Keratinocyte (primary cell): ENCODE results near the gene MOAP1. TPM values are rescaled to one million over a fixed set of nuclear protein-coding genes. Genes with fewer than 3 reads are reported as not detected.

Experiments used
- DNase-seq: peaks from one replicate; pipeline ENCODE4 v3.0.0-alpha.2; 2011; ENCODE audit warnings: low read depth, missing footprints, low spot score
- FAIRE-seq: peaks from 2 replicates; lab custom pipeline; 2011; peaks lifted over from hg19 to GRCh38; lab: Jason Lieb, UNC
- H2AFZ ChIP-seq: 2 replicates; pipeline ENCODE4 v1.6.0; 2012; ENCODE audit warnings: low read length, control low read depth, inconsistent platforms; ENCODE audit not compliant: control insufficient read depth
- H3K27ac ChIP-seq: 2 replicates; pipeline ENCODE4 v1.5.1; 2011; ENCODE audit warnings: low read length; ENCODE audit not compliant: control insufficient read depth, insufficient read depth
- H3K27me3 ChIP-seq: 3 replicates; pipeline ENCODE4 v1.6.0; 2011; ENCODE audit warnings: low read length; ENCODE audit not compliant: control insufficient read depth, insufficient read depth; ENCODE audit errors: extremely low read depth
- H3K36me3 ChIP-seq, 2 experiments: 2 replicates in 1 of 2; 3 replicates in 1 of 2; pipeline ENCODE4 v1.5.1; 2011; ENCODE audit warnings: low read length in 2 of 2, mild to moderate bottlenecking in 1 of 2; ENCODE audit not compliant: control insufficient read depth in 2 of 2, insufficient read depth in 2 of 2; ENCODE audit errors: extremely low read depth in 1 of 2
- H3K4me1 ChIP-seq: 3 replicates; pipeline ENCODE4 v1.5.1; 2011; ENCODE audit warnings: low read length; ENCODE audit not compliant: control insufficient read depth, insufficient read depth; ENCODE audit errors: extremely low read depth
- H3K4me2 ChIP-seq: 3 replicates; pipeline ENCODE4 v1.6.0; 2011; ENCODE audit warnings: low read depth, low read length; ENCODE audit not compliant: control insufficient read depth, insufficient read depth; ENCODE audit errors: extremely low read depth
- H3K4me3 ChIP-seq, 3 experiments: fragments of 200-600 bp in 1 of 3; sonication (generic) in 1 of 3; 2 replicates in 2 of 3; 3 replicates in 1 of 3; pipeline ENCODE4 v1.5.1; 2011 to 2016; ENCODE audit warnings: low read length in 3 of 3, mild to moderate bottlenecking in 3 of 3, control low read depth in 2 of 3, inconsistent platforms in 1 of 3, low read depth in 1 of 3, mixed read lengths in 1 of 3, mixed run types in 1 of 3, moderate library complexity in 1 of 3; ENCODE audit not compliant: control insufficient read depth in 2 of 3, insufficient read depth in 2 of 3; ENCODE audit errors: extremely low read depth in 1 of 3
- H3K79me2 ChIP-seq: 2 replicates; pipeline ENCODE4 v1.6.0; 2012; ENCODE audit warnings: low read length; ENCODE audit not compliant: control insufficient read depth, insufficient read depth
- H3K9ac ChIP-seq: 3 replicates; pipeline ENCODE4 v1.6.0; 2011; ENCODE audit warnings: low read length; ENCODE audit not compliant: control insufficient read depth, insufficient read depth; ENCODE audit errors: extremely low read depth
- H3K9me1 ChIP-seq: 3 replicates; pipeline ENCODE4 v1.6.0; 2011; ENCODE audit warnings: low read length; ENCODE audit not compliant: control insufficient read depth, insufficient read depth; ENCODE audit errors: extremely low read depth
- H3K9me3 ChIP-seq: 2 replicates; pipeline ENCODE4 v1.5.1; 2012; ENCODE audit warnings: low read depth, low read length; ENCODE audit not compliant: control insufficient read depth
- H4K20me1 ChIP-seq: 3 replicates; pipeline ENCODE4 v1.6.0; 2011; ENCODE audit warnings: low read length; ENCODE audit not compliant: control insufficient read depth, insufficient read depth; ENCODE audit errors: extremely low read depth
- EZH2 ChIP-seq: IDR thresholded peaks from one replicate; pipeline ENCODE4 v1.6.1; 2012; ENCODE audit warnings: inconsistent platforms, mild to moderate bottlenecking, low read length, moderate library complexity
- dilution Hi-C: fragments of 300-500 bp; cut with MboI; formaldehyde crosslinking; loops from one replicate; pipeline ENCODE4 v1.7.0; 2020; ENCODE audit warnings: low sequenced_read_pairs; ENCODE audit not compliant: extremely low pct_ligation_motif_present
- polyA plus RNA-seq, 5 experiments: library from polyadenylated mRNA; depleted of rRNA in 3 of 5; stranded (reverse) in 3 of 5; stranded (forward) in 1 of 5; unstranded in 1 of 5; fragments of >200 nt; gene quantifications; 1 replicate in 1 of 5; 2 replicates in 3 of 5; 3 replicates in 1 of 5; pipeline versions ENCODE4 v1.2.1 to v1.2.3, GENCODE V29; 2011 to 2012; ENCODE audit warnings: missing spikeins in 2 of 5, low read depth in 1 of 5, low replicate concordance in 1 of 5
- TF ChIP-seq, protein P1 (sequence below), 3 experiments: IDR thresholded peaks in 1 of 3; conservative IDR thresholded peaks in 1 of 3; optimal IDR thresholded peaks in 1 of 3; 2 replicates in 2 of 3; 3 replicates in 1 of 3; pipeline versions ENCODE3 to v1.5.1; 2011; ENCODE audit warnings: low read length in 3 of 3, mild to moderate bottlenecking in 3 of 3, moderate library complexity in 2 of 3, control low read depth in 1 of 3, inconsistent platforms in 1 of 3; ENCODE audit not compliant: insufficient read depth in 2 of 3; ENCODE audit errors: extremely low read depth in 1 of 3

Gene MOAP1
- polyA plus RNA-seq, 1 donor (not counting 4 experiments of a cell fraction or from before 2014, with no cell fraction given), result 17.2 TPM

GRCh38 chr14:93206793-93207467, 22.2 kb upstream of the MOAP1 start, which contains the start of the genes GON7 and UBR7:
Gene GON7, minus strand, starts transcription at chr14:93207065. Its CDS starts 28 bp downstream, at chr14:93207037.
Gene UBR7, plus strand, starts transcription at chr14:93207256. Its CDS starts 36 bp downstream, at chr14:93207292.
- no peaks in the 10 kb centered on the region for H3K36me3 ChIP-seq
- FAIRE-seq (peak; percentile 67), DNase-seq (peak; percentile 78)
- peak within 1 kb of the TSS; percentile 96 for H2AFZ ChIP-seq
- TF ChIP-seq, protein P1, sequence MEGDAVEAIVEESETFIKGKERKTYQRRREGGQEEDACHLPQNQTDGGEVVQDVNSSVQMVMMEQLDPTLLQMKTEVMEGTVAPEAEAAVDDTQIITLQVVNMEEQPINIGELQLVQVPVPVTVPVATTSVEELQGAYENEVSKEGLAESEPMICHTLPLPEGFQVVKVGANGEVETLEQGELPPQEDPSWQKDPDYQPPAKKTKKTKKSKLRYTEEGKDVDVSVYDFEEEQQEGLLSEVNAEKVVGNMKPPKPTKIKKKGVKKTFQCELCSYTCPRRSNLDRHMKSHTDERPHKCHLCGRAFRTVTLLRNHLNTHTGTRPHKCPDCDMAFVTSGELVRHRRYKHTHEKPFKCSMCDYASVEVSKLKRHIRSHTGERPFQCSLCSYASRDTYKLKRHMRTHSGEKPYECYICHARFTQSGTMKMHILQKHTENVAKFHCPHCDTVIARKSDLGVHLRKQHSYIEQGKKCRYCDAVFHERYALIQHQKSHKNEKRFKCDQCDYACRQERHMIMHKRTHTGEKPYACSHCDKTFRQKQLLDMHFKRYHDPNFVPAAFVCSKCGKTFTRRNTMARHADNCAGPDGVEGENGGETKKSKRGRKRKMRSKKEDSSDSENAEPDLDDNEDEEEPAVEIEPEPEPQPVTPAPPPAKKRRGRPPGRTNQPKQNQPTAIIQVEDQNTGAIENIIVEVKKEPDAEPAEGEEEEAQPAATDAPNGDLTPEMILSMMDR (optimal IDR thresholded peaks at IDR 0.05 in 1 of 3, IDR thresholded peaks at IDR 0.05 in 1 of 3, conservative IDR thresholded peaks at IDR 0.05 in 1 of 3; ENCODE audit: extremely low read depth in 1 of 3, insufficient read depth in 2 of 3, low read length in 3 of 3), result peak in 2 of 3 experiments; percentile 31 to 34
- no peak for TF ChIP-seq EZH2
- peaks cover 8% of the 10 kb centered on the region for H3K4me1 ChIP-seq
- peak within 1 kb of the TSS; percentile 81 to 91 (median 87) for H3K4me3 ChIP-seq
- no peaks in the 10 kb centered on the region for H3K9me1 ChIP-seq
- peak within 1 kb of the TSS; percentile 97 for H3K4me2 ChIP-seq
- no peaks in the 10 kb centered on the region for H3K9me3 ChIP-seq
- H3K79me2 ChIP-seq, result peaks cover 29% of the 10 kb centered on the region
- H3K27ac ChIP-seq, result peak within 1 kb of the TSS; percentile 64
- H3K27me3 ChIP-seq, result no peaks in the 10 kb centered on the region
- H4K20me1 ChIP-seq, result no peaks in the 10 kb centered on the region
- H3K9ac ChIP-seq, result peak within 1 kb of the TSS; percentile 77
- dilution Hi-C loops, result no loop called here

- FAIRE-seq (no peak), DNase-seq (no peak)
- H3K4me3 ChIP-seq, result no peak overlapping the region
- dilution Hi-C loops, result no loop called here
- no peak overlapping the region for H2AFZ ChIP-seq
- TF ChIP-seq EZH2, result no peak
- TF ChIP-seq, protein P1 (optimal IDR thresholded peaks at IDR 0.05 in 1 of 3, IDR thresholded peaks at IDR 0.05 in 1 of 3, conservative IDR thresholded peaks at IDR 0.05 in 1 of 3; ENCODE audit: extremely low read depth in 1 of 3, insufficient read depth in 2 of 3, low read length in 3 of 3), result no peak
- no peak overlapping the region for H3K27ac ChIP-seq
- no peak overlapping the region for H3K9ac ChIP-seq
- no peak overlapping the region for H3K4me2 ChIP-seq
- no peaks in the 10 kb centered on the region for H3K9me3 ChIP-seq
- H3K4me1 ChIP-seq, result no peaks in the 10 kb centered on the region
- no peaks in the 10 kb centered on the region for H3K9me1 ChIP-seq
- H3K27me3 ChIP-seq, result no peaks in the 10 kb centered on the region
- H3K36me3 ChIP-seq, result no peaks in the 10 kb centered on the region
- H3K79me2 ChIP-seq, result peaks cover 15% of the 10 kb centered on the region
- no peaks in the 10 kb centered on the region for H4K20me1 ChIP-seq
Observed at GRCh38 chr14:93201155-93201704, 16.5 kb upstream of the MOAP1 start.
